ENCODE data around the gene TMEM208.

The TMEM208 gene

GRCh38 chr16:67271446-67271845 lies 44.5 kb downstream of the TMEM208 start:
- Histone ChIP-seq H3K4me3 (ENCODE audit: low read length) (no peak overlapping the region), H3K9ac (ENCODE audit: low read length) (no peak overlapping the region), H3K27ac (ENCODE audit: low read depth, low read length) (no peak overlapping the region), H3K27me3 (ENCODE audit: control insufficient read depth, insufficient read depth, low read length) (no peaks in the 10 kb centered on the region), H3K36me3 (ENCODE audit: control insufficient read depth, insufficient read depth, low read length) (no peaks in the 10 kb centered on the region), H3K4me1 (ENCODE audit: control insufficient read depth, insufficient read depth, low read length) (no peaks in the 10 kb centered on the region)

GRCh38 chr16:67275321-67275720 lies 48.4 kb downstream of the TMEM208 start:
- H3K4me3 ChIP-seq (ENCODE audit: low read length): no peak overlapping the region
- H3K27ac ChIP-seq (ENCODE audit: low read depth, low read length): no peak overlapping the region
- H3K4me1 ChIP-seq (ENCODE audit: control insufficient read depth, insufficient read depth, low read length): no peaks in the 10 kb centered on the region
- H3K36me3 ChIP-seq (ENCODE audit: control insufficient read depth, insufficient read depth, low read length): no peaks in the 10 kb centered on the region
- H3K27me3 ChIP-seq (ENCODE audit: control insufficient read depth, insufficient read depth, low read length): no peaks in the 10 kb centered on the region
- no peak overlapping the region for H3K9ac ChIP-seq (ENCODE audit: low read length)

GRCh38 chr16:67277294-67277998 lies 50.5 kb downstream of the TMEM208 start:
- Histone ChIP-seq H3K36me3 (ENCODE audit: control insufficient read depth, insufficient read depth, low read length) (no peaks in the 10 kb centered on the region), H3K27ac (ENCODE audit: low read depth, low read length) (peak overlapping the region; percentile 41)

GRCh38 chr16:67277999-67278772 lies 51.3 kb downstream of the TMEM208 start:
- H3K4me3 ChIP-seq (ENCODE audit: low read length): peak overlapping the region; percentile 76
- H3K9ac ChIP-seq (ENCODE audit: low read length): no peak overlapping the region
- H3K36me3 ChIP-seq (ENCODE audit: control insufficient read depth, insufficient read depth, low read length): no peaks in the 10 kb centered on the region
- H3K27ac ChIP-seq (ENCODE audit: low read depth, low read length): peak overlapping the region; percentile 18
- H3K27me3 ChIP-seq (ENCODE audit: control insufficient read depth, insufficient read depth, low read length): no peaks in the 10 kb centered on the region
- H3K4me1 ChIP-seq (ENCODE audit: control insufficient read depth, insufficient read depth, low read length): no peaks in the 10 kb centered on the region

More at GRCh38 chr16:67277294-67277998, 50.5 kb downstream of the TMEM208 start:
- Histone ChIP-seq H3K9ac (ENCODE audit: low read length) (no peak overlapping the region), H3K4me3 (ENCODE audit: low read length) (no peak overlapping the region), H3K4me1 (ENCODE audit: control insufficient read depth, insufficient read depth, low read length) (no peaks in the 10 kb centered on the region), H3K27me3 (ENCODE audit: control insufficient read depth, insufficient read depth, low read length) (no peaks in the 10 kb centered on the region)

All from rectal smooth muscle tissue (tissue), 1 donor.